GM12878 (cell line): ENCODE measurements around the gene IGFLR1.

Experiments used
- CTCF ChIP-seq, 3 experiments: IDR thresholded peaks in 2 of 3; conservative IDR thresholded peaks in 1 of 3; 2 replicates each; pipeline ENCODE4 v1.5.1; 2011; ENCODE audit warnings: low read depth in 3 of 3, low read length in 3 of 3, mild to moderate bottlenecking in 3 of 3, control low read depth in 2 of 3, moderate library complexity in 2 of 3, inconsistent platforms in 1 of 3, mixed read lengths in 1 of 3; ENCODE audit not compliant: control insufficient read depth in 2 of 3, insufficient read depth in 1 of 3; ENCODE audit errors: extremely low read depth in 1 of 3
- E2F4 ChIP-seq: IDR thresholded peaks from 2 replicates; pipeline ENCODE4 v1.6.1; 2012; ENCODE audit warnings: low read depth, low read length, improper control_type of control experiment
- EP300 ChIP-seq, 2 experiments: fragments of 150-350 bp in 1 of 2; IDR thresholded peaks; 2 replicates each; pipeline ENCODE4 v1.6.1; 2011 to 2012; ENCODE audit warnings: low read depth in 2 of 2, low read length in 2 of 2, borderline replicate concordance in 1 of 2, improper control_type of control experiment in 1 of 2, inconsistent platforms in 1 of 2; ENCODE audit not compliant: control insufficient read depth in 1 of 2
- KAT2A ChIP-seq: conservative IDR thresholded peaks from 2 replicates; pipeline ENCODE4 v1.6.1; 2011; ENCODE audit warnings: low read depth, low read length; ENCODE audit not compliant: control insufficient read depth
- POLR2A ChIP-seq: IDR thresholded peaks from 2 replicates; pipeline ENCODE4 v1.6.1; 2011; ENCODE audit warnings: low read depth, mild to moderate bottlenecking, low read length
- REST ChIP-seq: IDR thresholded peaks from 2 replicates; pipeline ENCODE4 v1.6.1; 2012; ENCODE audit warnings: mild to moderate bottlenecking, low read depth, low read length
- TCF7 ChIP-seq: IDR thresholded peaks from 2 replicates; pipeline ENCODE4 v1.6.1; 2014; ENCODE audit warnings: antibody characterized with exemption, borderline replicate concordance
- YBX1 ChIP-seq: fragments of 450-650 bp; IDR thresholded peaks from 2 replicates; pipeline ENCODE4 v1.6.1; 2016; ENCODE audit warnings: antibody characterized with exemption
- ZNF274 ChIP-seq: IDR thresholded peaks from one replicate; pipeline ENCODE4 v1.8.0; 2011; ENCODE audit not compliant: insufficient read length, insufficient read depth
- ZNF592 ChIP-seq: fragments of 450-650 bp; IDR thresholded peaks from 2 replicates; pipeline ENCODE4 v1.6.1; 2017; ENCODE audit warnings: mild to moderate bottlenecking, moderate library complexity

GRCh38 chr19:35741203-35741515 lies 1.1 kb downstream of the IGFLR1 start:
- TF ChIP-seq POLR2A = no peak
- no peak for TF ChIP-seq CTCF (IDR thresholded peaks at IDR 0.05 in 2 of 3, conservative IDR thresholded peaks at IDR 0.05 in 1 of 3; ENCODE audit: control insufficient read depth in 2 of 3, extremely low read depth in 1 of 3, insufficient read depth in 1 of 3, low read depth in 3 of 3, low read length in 3 of 3)
- no peak for TF ChIP-seq TCF7
- TF ChIP-seq E2F4 = no peak
- no peak for TF ChIP-seq KAT2A
- no peak for TF ChIP-seq REST
- TF ChIP-seq ZNF592 = no peak
- TF ChIP-seq ZNF274 = no peak
- no peak for TF ChIP-seq YBX1
- TF ChIP-seq EP300 (IDR thresholded peaks at IDR 0.05; ENCODE audit: borderline replicate concordance in 1 of 2, control insufficient read depth in 1 of 2, low read depth in 2 of 2, low read length in 2 of 2) = no peak
